ENCODE results near the gene UNC13B.

- TF ChIP-seq EP300 (IDR thresholded peaks at IDR 0.05; ENCODE audit: low read depth in 2 of 2, low read length in 2 of 2) = no peak
- no peak for TF ChIP-seq EP300 (CRISPR knock-in tag; IDR thresholded peaks at IDR 0.05; ENCODE audit: borderline replicate concordance)
- TF ChIP-seq POLR2A (IDR thresholded peaks at IDR 0.05; ENCODE audit: insufficient read depth in 1 of 2, low read depth in 2 of 2, low read length in 2 of 2) = no peak
- no peak for TF ChIP-seq PBX2 (CRISPR knock-in tag; IDR thresholded peaks at IDR 0.05)
- TF ChIP-seq RNF2 (conservative IDR thresholded peaks at IDR 0.05; ENCODE audit: low read depth) = no peak
- TF ChIP-seq, protein P1, sequence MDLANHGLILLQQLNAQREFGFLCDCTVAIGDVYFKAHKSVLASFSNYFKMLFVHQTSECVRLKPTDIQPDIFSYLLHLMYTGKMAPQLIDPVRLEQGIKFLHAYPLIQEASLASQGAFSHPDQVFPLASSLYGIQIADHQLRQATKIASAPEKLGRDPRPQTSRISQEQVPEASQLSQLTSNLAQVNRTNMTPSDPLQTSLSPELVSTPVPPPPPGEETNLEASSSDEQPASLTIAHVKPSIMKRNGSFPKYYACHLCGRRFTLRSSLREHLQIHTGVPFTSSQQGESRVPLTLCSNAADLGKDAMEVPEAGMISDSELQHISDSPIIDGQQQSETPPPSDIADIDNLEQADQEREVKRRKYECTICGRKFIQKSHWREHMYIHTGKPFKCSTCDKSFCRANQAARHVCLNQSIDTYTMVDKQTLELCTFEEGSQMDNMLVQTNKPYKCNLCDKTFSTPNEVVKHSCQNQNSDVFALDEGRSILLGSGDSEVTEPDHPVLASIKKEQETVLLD (CRISPR knock-in tag; IDR thresholded peaks at IDR 0.05; ENCODE audit: low read depth) = no peak
- TF ChIP-seq, protein P2, sequence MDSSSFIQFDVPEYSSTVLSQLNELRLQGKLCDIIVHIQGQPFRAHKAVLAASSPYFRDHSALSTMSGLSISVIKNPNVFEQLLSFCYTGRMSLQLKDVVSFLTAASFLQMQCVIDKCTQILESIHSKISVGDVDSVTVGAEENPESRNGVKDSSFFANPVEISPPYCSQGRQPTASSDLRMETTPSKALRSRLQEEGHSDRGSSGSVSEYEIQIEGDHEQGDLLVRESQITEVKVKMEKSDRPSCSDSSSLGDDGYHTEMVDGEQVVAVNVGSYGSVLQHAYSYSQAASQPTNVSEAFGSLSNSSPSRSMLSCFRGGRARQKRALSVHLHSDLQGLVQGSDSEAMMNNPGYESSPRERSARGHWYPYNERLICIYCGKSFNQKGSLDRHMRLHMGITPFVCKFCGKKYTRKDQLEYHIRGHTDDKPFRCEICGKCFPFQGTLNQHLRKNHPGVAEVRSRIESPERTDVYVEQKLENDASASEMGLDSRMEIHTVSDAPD (CRISPR knock-in tag; IDR thresholded peaks at IDR 0.05) = no peak
- TF ChIP-seq ZBTB20 (CRISPR knock-in tag; IDR thresholded peaks at IDR 0.05; ENCODE audit: borderline replicate concordance, low read depth) = no peak
- TF ChIP-seq ZNF3 (CRISPR knock-in tag; IDR thresholded peaks at IDR 0.05) = no peak
- no peak for TF ChIP-seq CTCF (CRISPR knock-in tag; IDR thresholded peaks at IDR 0.05)
- TF ChIP-seq ZNF775 (CRISPR knock-in tag; IDR thresholded peaks at IDR 0.05; ENCODE audit: borderline replicate concordance) = no peak
Observed at GRCh38 chr9:35286381-35286780, 124.6 kb downstream of the UNC13B start.
